ENCODE results near the gene CSKMT. TPM values are rescaled to one million over a fixed set of nuclear protein-coding genes. Genes with fewer than 3 reads are reported as not detected.

The CSKMT gene
- total and polyA plus RNA-seq, 8 donors, result 3.5 to 25.5 (median 7.6) TPM; not detected in 1

DNA sequence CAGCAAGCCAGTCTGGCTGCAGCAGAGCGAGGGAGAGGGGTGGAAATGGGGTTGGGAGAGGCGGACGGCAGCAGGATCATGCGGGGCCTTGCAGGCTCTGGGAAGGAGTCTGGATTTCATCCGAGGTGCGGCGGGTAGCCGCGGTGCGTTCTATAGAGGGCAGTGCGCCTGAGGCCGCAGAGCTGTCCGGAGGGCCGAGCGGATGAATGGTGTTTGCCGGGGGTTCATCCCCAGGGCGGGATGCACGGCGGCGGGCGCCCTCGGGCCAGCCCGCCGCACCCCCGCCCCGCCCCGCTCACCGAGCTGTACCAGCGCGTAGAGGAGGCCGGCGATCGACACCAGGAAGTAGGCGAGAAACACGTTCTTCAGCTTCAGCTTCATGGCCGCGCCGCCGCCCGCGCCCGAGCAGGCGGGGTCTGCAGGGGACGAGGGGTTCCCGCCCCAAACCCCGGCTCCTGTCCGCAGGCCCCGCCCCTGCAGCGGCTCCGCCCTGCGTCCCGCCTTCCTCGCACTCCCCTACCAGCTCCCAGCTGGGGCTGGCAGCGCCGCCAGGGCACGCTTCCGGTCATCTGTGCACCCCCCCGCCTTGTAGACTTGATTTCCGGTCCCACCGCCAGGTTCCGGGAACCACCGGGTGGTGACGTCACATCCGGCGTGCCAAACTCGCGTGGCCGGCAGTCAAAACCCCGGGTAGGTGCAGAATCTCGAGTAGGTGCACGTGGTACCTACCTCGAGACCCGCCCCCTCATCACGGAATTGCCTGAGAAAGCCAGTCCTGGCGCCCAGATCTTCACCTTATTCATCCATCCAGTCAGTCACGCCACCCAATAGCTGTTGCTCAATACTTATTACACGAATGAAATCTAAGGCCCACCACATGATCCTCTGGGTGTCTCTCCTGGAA lies 43.3 kb upstream of the CSKMT start, which contains the start of gene B3GAT3:
B3GAT3 (minus strand) TSS at position 420 of the 904 bp plus-strand sequence; CDS start at position 381, 39 bp downstream.
- Histone ChIP-seq H3K36me3 (peaks cover 20 to 43% (median 31%) of the 10 kb centered on the region in 4 donors), H3K27me3 (no peaks in the 10 kb centered on the region), H3K9me3 (no peaks in the 10 kb centered on the region), H3K4me3 (peak within 1 kb of the TSS; percentile 68 to 82 (median 76)), H3K27ac (peak within 1 kb of the TSS; percentile 71 to 94 (median 93)), H3K4me1 (peaks cover 17 to 23% (median 20%) of the 10 kb centered on the region in 4 donors)
- WGBS, 5 donors, result 1 to 2% (median 1%) methylated on average over 32 to 77 of the region's 77 CpGs
- intact Hi-C loops (cut with DNase I; ENCODE audit: low total_unique reads), result no loop called here
- TF ChIP-seq EP300 (IDR thresholded peaks at IDR 0.05) (peak; percentile 79), POLR2AphosphoS5 (IDR thresholded peaks at IDR 0.05) (peak; percentile 86 to 98 (median 94)), POLR2A (IDR thresholded peaks at IDR 0.05) (no peak)
- TF ChIP-seq, protein P1, sequence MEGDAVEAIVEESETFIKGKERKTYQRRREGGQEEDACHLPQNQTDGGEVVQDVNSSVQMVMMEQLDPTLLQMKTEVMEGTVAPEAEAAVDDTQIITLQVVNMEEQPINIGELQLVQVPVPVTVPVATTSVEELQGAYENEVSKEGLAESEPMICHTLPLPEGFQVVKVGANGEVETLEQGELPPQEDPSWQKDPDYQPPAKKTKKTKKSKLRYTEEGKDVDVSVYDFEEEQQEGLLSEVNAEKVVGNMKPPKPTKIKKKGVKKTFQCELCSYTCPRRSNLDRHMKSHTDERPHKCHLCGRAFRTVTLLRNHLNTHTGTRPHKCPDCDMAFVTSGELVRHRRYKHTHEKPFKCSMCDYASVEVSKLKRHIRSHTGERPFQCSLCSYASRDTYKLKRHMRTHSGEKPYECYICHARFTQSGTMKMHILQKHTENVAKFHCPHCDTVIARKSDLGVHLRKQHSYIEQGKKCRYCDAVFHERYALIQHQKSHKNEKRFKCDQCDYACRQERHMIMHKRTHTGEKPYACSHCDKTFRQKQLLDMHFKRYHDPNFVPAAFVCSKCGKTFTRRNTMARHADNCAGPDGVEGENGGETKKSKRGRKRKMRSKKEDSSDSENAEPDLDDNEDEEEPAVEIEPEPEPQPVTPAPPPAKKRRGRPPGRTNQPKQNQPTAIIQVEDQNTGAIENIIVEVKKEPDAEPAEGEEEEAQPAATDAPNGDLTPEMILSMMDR (IDR thresholded peaks at IDR 0.05), result peak in 1 of 7 experiments; percentile 46
- peak; percentile 99 for DNase-seq

DNA sequence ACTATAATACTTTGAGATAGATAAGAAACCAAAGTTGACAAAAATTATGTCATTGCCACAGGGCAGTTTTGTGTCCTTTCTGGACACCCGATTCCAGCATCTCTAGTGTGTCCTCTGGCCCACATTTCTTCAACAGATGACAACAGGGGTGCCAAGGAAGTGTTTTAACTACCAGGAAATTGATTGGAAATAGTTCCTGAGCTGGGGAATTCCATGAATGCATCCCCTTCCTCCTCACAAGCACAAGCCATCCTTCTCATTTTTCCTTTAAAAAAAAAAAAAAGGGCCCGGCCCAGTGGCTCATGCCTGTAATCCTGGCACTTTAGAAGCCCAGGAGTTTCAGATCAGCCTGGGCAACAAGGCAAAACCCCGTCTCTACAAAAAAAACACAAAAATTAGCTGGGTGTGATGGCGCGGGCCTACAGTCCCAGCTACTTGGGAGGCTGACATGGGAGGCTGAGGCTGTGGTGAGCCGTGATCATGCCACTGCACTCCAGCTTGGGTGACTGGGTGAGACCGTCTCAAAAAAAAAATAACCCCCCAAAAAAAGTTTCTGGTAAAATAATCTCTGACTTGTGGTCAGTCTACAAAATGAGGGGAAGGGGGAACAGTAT lies 42.5 kb upstream of the CSKMT start:
- H3K9me3 ChIP-seq, result no peaks in the 10 kb centered on the region
- WGBS, 5 donors, result 85 to 91% (median 88%) methylated on average over 7 of the region's 7 CpGs
- H3K27ac ChIP-seq, result peak overlapping the region; percentile 71 to 94 (median 93)
- intact Hi-C loops (cut with DNase I; ENCODE audit: low total_unique reads), result no loop called here
- no peaks in the 10 kb centered on the region for H3K27me3 ChIP-seq
- H3K4me1 ChIP-seq, result peaks cover 17 to 23% (median 20%) of the 10 kb centered on the region in 4 donors
- DNase-seq, result no peak
- TF ChIP-seq POLR2A (IDR thresholded peaks at IDR 0.05), result no peak
- TF ChIP-seq POLR2AphosphoS5 (IDR thresholded peaks at IDR 0.05), result no peak
- TF ChIP-seq, protein P1 (IDR thresholded peaks at IDR 0.05), result no peak
- no peak for TF ChIP-seq EP300 (IDR thresholded peaks at IDR 0.05)
- peaks cover 27 to 43% (median 31%) of the 10 kb centered on the region in 4 donors for H3K36me3 ChIP-seq
- peak overlapping the region; percentile 68 to 82 (median 76) for H3K4me3 ChIP-seq

DNA sequence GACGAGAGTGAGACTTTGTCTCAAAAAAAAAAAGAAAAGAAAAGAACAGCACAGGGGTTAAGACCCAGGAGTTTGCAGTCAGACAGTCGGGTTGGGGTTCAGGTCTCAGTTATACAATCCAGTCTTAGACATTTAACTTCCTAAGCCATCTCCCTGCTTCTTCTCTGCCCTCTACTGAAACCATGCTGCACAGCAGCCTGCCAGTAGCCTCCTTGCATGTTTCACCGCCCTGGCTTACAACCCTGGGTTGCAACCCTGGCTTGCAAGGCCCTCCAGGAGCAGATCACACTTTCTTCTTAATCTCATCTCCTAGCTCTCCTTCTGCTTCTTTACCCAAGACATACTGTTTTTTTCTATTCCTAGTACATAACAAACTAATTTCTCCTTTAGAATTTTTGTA lies 37.4 kb upstream of the CSKMT start:
- WGBS, 5 donors, result 77 to 94% (median 83%) methylated on average over 3 of the region's 3 CpGs
- no peak overlapping the region for H3K4me3 ChIP-seq
- H3K27me3 ChIP-seq, result no peaks in the 10 kb centered on the region
- intact Hi-C loops (cut with DNase I; ENCODE audit: low total_unique reads), result no loop called here
- TF ChIP-seq EP300 (IDR thresholded peaks at IDR 0.05) (no peak), POLR2A (IDR thresholded peaks at IDR 0.05) (no peak), POLR2AphosphoS5 (IDR thresholded peaks at IDR 0.05) (no peak)
- TF ChIP-seq, protein P1 (IDR thresholded peaks at IDR 0.05), result no peak
- no peaks in the 10 kb centered on the region for H3K9me3 ChIP-seq
- no peak for DNase-seq
- H3K4me1 ChIP-seq, result peaks cover under 1 to 7% (median 3%) of the 10 kb centered on the region in 4 donors
- H3K36me3 ChIP-seq, result peaks cover 76 to 84% (median 81%) of the 10 kb centered on the region in 4 donors
- H3K27ac ChIP-seq, result no peak overlapping the region

DNA sequence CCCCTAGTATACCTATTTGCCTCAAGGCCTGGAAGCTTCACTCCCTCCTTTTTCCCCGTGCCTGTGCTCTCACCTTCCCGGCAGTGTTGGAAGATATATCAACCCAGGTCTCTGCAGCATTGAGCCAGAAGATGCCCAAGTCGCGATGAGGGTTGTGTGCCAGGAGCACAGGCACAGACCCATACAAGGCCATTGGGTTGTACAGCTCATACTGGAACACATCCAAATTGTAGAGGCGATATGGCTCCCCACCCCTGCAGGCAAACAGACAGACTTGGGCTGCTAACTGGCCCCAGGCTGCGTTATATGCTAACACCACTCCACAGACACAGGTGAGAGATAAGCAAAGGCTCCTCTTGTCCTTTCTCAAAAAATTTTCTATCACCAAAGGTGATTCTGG lies 32.6 kb upstream of the CSKMT start:
- Histone ChIP-seq H3K4me3 (no peak overlapping the region), H3K27me3 (no peaks in the 10 kb centered on the region), H3K27ac (peak overlapping the region in 1 of 5 donors; percentile 7), H3K4me1 (peaks cover 6 to 12% (median 10%) of the 10 kb centered on the region in 4 donors), H3K36me3 (peaks cover 74 to 100% (median 100%) of the 10 kb centered on the region in 4 donors), H3K9me3 (no peaks in the 10 kb centered on the region)
- DNase-seq, result no peak
- TF ChIP-seq EP300 (IDR thresholded peaks at IDR 0.05), result no peak
- TF ChIP-seq, protein P1 (IDR thresholded peaks at IDR 0.05), result no peak
- no peak for TF ChIP-seq POLR2AphosphoS5 (IDR thresholded peaks at IDR 0.05)
- no peak for TF ChIP-seq POLR2A (IDR thresholded peaks at IDR 0.05)
- 46 to 69% (median 53%) methylated on average over 6 of the region's 6 CpGs for WGBS, 5 donors
- intact Hi-C loops (cut with DNase I; ENCODE audit: low total_unique reads), result no loop called here
